ENCODE results near the gene TMEM91.
A peak's percentile ranks its signal among the peaks of the same experiment; 100 is the strongest.
"Not testable (repeated sequence)": the region's sequence is repeated elsewhere in the genome, so short reads cannot be mapped to it uniquely, and the experiment has no call there.

The TMEM91 gene

GRCh38 chr19:41377977-41378709, 1.8 kb downstream of the TMEM91 start:
- peak; percentile 93 for DNase-seq (ENCODE audit: low spot score)

DNA sequence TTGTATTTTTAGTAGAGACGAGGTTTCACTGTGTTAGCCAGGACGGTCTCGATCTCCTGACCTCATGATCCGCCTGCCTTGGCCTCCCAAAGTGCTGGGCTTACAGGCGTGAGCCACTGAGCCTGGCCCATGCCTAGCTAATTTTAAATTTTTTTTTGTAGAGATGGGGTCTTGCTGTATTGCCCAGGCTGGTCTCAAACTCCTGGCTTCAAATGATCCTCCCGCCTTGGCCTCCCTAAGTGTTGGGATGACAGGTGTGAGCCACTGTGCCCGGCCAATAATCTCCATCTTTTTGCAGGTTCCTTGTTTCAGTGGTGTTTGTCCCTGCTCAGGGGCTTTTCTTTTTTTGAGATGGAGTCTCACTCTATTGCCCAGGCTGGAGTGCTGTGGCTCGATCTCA, 5.2 kb downstream of the TMEM91 start:
- DNase-seq (ENCODE audit: low spot score): not testable (repeated sequence)

DNA sequence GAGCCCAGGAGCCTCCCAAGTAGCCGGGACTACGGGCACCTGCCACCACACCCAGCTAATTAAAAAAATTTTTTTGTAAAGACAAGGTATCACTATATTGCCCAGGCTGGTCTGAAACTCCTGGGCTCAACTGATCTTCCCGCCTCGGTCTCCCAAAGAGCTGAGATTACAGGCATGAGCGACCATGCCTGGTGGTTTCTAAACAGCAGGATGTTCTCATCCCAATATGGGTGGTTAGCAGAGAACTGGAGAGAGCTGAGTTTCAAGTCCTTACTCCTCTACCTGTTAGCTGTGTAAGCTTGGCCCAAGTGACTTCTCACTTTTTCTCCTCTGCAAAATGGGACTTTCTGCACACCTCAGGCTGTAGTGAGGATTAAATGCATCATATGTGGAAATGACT, 8.0 kb downstream of the TMEM91 start:
- DNase-seq (ENCODE audit: low spot score): no peak

- DNase-seq (ENCODE audit: low spot score): no peak
Observed at GRCh38 chr19:41386442-41386841, 10.1 kb downstream of the TMEM91 start.

GRCh38 chr19:41391618-41392017, 15.3 kb downstream of the TMEM91 start:
- no peak for DNase-seq (ENCODE audit: low spot score)

DNA sequence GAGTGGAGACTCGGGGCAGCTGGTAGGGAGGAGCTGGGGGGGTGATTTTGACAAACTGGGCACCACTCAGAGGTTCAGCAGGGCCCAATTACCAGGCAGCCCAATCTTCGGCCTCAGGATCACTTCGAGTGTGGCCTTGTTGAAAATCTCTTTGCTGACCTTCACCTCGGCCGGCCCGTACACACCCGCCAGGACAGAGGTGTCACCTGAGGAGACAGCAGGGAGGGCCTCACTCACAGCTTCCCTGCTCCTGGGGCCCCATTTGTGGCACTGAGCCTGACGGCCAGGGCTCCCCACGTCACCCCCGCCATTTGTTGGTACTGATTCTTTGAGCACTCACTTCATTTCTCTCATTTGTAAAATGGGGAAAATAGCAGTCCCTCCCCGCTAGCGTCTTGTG, 16.4 kb downstream of the TMEM91 start:
- DNase-seq (ENCODE audit: low spot score): no peak

DNA sequence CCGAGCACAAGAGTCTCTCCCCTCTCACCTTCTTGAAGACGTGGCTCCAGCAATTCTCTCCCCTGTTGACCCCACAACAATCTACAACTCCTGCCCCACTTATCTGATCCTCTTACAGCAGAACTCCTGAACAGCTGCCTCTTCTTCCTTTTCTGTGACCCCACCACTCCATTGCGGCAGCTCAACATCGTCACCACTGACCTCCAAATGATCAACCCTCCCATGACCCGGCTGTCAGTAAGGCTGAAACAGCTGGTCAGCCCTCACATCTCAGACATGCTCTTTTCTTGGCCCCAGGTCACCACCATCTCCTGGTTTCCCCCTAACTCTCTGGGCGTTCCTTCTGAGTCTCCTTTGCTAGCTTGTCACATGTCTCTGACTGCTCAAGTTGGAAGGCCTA, 19.0 kb downstream of the TMEM91 start:
- no peak for DNase-seq (ENCODE audit: low spot score)

DNA sequence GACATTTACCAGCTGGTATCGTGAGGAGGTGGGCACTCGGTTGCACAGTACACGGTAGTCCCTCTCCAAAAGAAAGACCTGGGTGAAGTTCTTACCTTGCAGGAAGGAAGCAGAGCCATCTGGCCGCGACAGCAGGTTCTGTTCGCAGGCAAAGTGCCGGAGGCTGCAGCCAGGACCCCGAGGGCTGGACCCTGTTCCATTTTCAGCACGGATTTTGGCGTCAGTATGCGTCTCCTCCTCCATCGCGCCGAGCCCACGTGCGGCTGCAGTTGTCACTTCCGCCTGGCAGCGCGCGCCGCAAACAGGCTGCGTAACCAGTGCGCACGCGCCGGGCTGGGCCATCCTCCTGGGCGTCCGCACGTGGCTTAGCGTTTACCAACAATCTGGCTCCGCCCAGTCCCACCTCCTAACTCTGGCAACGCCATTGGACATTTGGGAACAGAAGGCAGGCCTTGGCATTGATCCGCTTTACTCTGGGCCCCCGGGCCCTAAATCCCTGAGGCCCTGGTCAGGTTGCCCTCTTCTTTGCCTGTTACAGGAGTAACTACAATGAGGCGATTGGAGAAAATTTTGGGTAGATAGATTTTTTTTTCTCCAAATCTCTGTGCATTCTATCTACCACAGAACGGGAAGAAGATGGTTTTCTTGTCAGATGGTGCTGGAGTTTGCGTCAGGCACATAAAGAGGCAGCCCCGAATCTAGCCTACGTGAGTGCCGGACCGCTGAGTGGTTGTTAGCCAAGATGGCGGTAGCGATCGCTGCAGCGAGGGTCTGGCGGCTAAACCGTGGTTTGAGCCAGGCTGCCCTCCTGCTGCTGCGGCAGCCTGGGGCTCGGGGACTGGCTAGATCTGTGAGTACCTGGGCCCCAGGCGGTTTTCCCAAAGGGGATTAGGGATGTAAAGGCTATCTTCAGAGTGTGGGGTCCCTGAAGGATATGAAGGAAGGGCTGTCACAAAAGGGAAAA, 21.0 kb downstream of the TMEM91 start, which contains the start of the genes BCKDHA and EXOSC5:
Gene BCKDHA (plus strand): TSS at position 733 of the 964 bp plus-strand sequence. CDS start 10 bp downstream, at position 743.
Gene EXOSC5 (minus strand): TSS at position 274 of the 964 bp plus-strand sequence. CDS start 31 bp downstream, at position 243.
- peak; percentile 100 for DNase-seq (ENCODE audit: low spot score)

DNA sequence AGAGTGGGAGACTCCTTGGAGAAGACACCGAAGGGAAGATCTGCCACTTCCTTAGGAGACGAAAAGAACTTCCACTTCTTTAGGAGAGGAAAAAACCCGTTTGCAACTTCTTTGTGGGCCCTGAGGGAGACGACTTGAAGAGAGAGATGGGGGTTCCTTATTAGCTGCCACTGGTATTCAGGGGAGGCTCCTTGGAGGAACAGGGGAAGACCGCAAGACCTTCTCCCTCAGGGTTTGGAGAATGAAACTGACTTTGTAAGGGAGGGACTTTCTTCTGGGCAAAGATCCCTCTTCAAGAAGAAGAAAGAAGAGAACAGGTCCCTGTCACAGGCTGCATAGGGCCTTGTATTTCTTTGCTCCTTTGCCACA, 21.7 kb downstream of the TMEM91 start:
- no peak for DNase-seq (ENCODE audit: low spot score)

- DNase-seq (ENCODE audit: low spot score): peak; percentile 56
Observed at GRCh38 chr19:41398598-41398997, 22.3 kb downstream of the TMEM91 start.

DNA sequence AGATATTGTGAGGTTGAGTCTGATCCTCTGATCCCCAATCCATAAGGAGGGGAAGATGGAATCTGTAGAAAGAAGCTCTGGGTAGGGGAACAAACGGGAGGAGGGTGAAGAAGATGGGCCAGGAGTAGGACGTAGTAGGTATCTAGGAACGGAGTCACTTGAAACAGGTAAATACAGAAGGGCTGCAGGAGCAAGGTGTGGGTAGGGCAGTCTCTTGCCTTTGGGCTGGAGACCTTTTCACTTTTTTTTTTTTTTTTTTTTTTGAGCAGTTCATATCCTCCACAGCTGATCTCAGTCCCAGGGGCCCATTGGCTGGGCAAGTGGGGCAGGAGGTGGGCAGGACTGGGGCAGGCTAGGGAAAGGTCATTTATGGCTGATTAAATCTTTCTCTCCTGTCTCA, 22.8 kb downstream of the TMEM91 start:
- peak; percentile 24 for DNase-seq (ENCODE audit: low spot score)

DNA sequence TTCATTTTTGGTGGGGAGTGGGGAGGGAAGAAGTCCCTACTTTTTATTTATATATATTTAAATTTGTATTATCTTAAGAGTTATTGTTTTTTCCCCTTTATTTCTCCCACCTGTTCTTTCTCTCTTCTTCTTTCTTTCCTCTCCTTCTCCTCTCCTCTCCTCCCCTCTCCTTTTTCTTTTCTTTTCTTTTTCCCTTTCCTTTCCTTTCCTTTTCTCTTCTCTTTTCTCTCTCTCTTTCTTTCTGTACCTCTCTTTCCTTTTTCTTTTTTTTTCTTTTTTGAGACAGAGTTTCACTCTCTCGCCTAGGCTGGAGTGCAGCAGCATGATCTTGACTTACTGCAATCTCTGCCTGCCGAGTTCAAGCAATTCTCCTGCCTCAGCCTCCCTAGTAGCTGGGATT, 23.2 kb downstream of the TMEM91 start:
- no peak for DNase-seq (ENCODE audit: low spot score)

GRCh38 chr19:41401483-41401882, 25.1 kb downstream of the TMEM91 start:
- no peak for DNase-seq (ENCODE audit: low spot score)

DNA sequence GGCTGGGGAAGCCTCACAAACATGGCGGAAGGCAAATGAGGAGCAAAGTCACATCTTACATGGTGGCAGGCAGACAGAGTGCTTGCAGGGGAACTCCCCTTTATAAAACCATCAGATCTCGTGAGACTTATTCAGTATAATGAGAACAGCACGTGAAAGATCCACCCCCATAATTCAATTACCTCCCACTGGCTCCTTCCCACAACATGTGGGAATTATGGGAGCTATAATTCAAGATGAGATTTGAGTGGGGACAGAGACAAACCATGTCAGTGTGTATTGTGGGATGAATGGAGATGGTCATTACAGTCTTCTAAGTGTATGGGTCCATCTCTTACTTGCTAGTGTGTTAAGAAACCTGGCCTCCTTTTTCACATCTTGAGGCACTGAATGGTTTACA, 25.7 kb downstream of the TMEM91 start:
- no peak for DNase-seq (ENCODE audit: low spot score)

DNA sequence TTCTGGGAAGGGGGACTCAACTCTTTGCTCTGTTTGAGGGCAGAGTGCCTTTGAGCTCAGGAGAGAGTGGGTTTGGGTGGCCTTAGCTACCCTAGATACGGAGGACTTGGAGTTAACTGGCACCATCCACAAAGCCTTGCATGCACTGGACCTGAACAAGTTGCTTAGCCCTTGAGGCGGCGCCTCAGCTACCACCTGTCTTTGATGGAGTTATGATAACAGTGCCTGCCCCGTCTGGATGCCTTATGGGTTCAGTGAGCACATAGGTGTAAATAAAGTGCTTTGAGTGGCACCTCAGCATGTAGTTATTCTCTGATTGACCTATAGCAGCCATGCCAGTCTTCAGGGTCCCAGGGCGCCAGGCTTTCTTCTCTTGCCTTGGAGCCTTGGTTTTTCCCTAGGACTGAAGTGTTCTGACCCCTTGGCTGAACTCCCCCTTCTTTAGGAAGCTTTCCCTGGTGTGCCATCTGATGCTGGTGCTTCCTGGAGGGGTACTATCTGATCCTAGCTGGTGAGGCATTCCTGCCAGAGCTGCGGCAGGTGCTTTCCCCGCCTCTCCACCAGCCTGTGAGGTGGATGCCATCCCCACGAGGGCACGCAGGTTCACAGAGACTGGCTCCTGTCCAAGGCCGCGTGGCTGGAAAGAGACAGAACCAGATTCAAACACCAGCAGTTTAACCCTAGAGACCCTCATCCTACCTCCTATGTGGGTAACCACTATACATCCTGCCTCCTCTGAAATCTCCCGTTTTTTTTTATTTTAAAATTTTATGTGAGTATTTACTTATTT, 27.0 kb downstream of the TMEM91 start:
- no peak for DNase-seq (ENCODE audit: low spot score)

DNA sequence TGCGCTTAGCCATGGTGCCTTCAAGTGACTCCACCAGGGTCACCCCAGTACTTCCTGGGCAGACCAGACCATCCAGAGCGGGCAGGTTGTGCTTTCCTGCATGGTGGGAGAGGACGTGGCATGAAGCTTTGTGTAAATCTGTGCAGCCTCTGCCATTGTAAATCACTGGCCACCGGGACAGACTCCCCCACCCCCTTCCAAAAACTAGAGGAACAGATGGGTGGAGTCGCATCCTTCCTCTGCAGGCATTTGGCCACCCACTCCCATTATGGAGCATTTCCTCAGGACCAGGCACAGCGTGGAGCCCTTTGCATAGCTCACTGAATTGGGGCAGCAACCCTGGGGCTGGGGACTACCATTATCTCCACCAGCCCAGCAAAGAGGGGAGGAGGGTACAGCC, 29.4 kb downstream of the TMEM91 start:
- DNase-seq (ENCODE audit: low spot score): no peak

DNA sequence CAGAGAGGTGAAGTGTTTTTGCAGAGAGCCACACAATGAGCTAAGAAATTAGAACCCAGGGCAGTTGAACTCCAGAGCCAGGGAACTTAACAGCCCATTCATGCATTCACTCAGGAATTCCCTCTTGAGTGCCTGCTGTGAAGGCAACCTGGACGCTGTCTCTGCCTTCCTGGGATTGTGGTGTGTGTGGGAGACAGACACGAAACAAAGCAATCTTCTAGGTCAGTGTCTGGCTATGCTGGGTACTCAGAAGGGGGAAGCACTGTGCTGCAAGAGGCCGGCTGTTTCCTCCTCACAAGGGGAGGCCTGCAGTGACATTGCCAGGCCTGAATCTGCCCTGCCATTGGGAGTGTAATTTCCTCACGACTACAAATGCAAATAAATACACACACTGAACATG, 30.9 kb downstream of the TMEM91 start:
- no peak for DNase-seq (ENCODE audit: low spot score)

DNA sequence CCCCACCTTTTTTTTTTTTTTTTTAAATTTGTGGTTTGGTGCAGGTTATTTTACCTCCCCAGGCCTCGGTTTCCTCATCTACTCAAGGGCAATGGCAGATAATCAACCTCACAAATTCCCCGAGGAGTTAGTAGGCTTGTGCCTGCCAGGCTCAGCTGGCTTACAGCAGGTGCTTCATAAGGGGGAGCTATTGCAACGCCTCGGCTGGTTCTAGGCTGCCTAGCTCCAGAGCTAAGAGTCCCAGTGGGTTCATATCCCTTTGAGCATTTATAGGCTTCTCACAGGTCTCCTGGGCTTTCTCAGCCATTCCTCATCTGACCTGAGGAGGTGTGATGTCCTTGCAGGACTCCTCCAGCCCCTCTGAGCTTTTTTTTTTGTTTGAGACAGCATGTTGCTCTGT, 31.9 kb downstream of the TMEM91 start:
- peak; percentile 49 for DNase-seq (ENCODE audit: low spot score)

- not testable (repeated sequence) for DNase-seq (ENCODE audit: low spot score)
Observed at GRCh38 chr19:41408846-41409245, 32.5 kb downstream of the TMEM91 start.

DNA sequence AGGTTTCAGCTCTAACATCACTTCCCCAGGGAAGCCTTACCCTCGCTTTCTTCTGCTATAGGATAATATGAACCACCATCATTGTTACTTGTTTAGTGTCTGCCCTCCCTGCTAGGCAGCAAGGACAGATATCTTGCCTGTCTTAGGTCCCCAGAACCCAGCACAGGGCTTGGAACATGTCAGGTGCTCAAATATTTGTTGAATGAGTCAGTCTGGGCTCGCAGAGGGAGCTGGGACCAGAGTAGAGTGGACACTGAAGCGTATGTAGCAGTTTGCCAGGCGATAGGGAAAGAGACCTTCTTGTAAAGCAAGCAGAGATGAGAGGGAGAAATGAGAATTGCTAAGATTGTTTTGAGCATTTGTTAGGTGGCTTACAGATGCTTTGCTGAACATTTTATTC, 33.0 kb downstream of the TMEM91 start:
- DNase-seq (ENCODE audit: low spot score): no peak

DNA sequence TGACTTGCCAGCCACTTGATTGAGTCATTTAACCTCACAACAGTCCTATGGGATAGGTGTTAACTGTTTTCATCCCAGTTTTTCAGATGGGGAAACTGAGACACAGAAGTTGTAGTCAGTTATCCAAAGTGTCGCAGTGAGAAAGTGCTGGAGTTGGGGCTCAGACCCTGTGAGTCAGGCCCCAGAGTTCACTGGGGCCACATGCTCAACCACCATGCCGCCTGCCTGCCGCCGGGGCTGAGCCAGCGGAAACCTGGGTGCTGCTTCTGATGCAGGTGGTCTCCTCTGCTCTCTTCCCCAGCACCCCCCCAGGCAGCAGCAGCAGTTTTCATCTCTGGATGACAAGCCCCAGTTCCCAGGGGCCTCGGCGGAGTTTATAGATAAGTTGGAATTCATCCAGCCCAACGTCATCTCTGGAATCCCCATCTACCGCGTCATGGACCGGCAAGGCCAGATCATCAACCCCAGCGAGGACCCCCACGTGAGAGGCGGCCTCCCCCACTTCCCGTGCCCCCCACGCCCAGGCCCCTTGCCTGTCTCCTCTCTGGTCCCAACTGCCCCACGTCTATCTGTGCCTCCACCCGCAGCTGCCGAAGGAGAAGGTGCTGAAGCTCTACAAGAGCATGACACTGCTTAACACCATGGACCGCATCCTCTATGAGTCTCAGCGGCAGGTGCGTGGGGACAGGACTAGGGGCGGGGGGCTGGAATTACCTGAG, 34.2 kb downstream of the TMEM91 start:
- DNase-seq (ENCODE audit: low spot score): no peak
